Activated CD4-positive, alpha-beta T cell treated with anti-CD3 and anti-CD28 coated beads for 24 hours (primary cell): Measurements from ENCODE around the gene HOXA2.

Experiments
- DNase-seq, 2 donors: peaks; one replicate each; pipeline ENCODE4 v3.0.0-alpha.2; 2020; ENCODE audit warnings: low read depth in 2 of 2

HOXA2 gene

GRCh38 chr7:27102581-27103442 lies at the start of gene HOXA2:
TSS of gene HOXA2 (minus strand) at chr7:27102683. CDS start at chr7:27102500, 183 bp downstream.
- DNase-seq: no peak

DNA sequence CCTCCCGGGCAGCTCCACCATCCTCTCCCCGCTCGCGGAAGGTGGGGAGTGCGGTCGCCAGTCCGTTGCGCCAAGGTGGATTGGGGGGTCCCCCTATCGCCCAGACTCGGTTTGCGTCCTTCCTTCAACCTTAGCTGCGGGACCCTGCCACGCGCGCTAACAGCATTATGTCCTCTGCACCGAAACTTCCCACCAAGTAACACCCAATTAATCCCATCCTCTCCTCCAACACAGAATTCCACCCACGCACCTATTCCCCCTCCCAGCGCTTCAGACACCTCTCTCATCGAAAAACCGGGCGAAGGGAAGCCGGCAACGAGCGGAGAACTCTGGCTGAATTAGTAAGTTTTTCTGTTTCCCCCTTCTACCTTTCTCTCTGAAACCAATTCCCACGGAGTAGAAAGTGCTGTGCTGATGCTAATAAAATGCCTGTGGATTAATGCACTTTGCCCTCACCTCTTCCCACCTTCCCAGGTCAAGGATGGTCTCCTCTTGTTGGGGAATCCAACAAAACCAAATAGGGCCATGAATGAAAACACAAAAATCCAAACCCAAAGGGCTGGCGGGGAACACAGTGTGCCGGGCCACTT lies 49.0 kb upstream of the HOXA2 start:
- no peak for DNase-seq

DNA sequence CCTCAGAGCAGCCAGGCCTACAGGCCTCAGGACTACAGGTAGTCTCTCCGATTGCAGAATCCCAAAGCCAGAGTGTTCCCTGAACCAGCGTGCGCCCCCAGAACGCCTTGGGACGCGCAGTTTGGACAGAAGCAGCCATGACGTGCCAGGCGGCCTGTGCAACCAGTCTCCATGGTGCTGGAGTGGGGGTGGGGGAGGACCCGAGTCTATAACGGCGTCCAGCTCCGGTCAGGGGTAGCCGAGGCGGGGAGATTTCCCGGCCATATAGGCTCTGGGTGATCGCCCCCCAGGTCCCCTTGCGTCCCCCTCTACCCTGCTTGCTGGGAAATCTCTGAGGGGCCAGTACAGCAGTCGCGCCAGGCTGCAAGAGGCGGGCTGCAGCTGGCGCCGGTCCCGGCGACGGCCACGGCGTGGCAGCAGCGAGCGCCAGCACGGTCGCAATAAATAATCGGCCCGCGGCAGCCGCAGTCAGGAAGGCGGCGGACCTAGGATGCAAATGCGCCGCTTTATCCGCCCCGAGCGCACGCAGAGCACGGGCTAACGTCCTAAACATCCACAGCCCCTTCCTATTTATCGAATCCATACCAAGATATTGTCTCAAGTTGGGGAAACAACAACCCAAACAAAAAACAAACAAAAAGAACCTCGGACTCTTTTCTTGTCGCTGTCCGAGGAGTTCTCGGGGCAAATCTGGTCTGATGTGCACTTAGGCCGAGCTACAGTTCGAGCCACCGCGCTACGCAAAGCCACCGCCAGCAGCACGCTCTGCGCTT lies 48.3 kb upstream of the HOXA2 start:
- DNase-seq: peak; percentile 41 to 55

- no peak for DNase-seq
These were observed 47.5 kb upstream of the HOXA2 start for GRCh38 chr7:27149842-27150567.

GRCh38 chr7:27148756-27149641 lies 46.5 kb upstream of the HOXA2 start:
- DNase-seq: no peak

- no peak for DNase-seq
These were observed 45.7 kb upstream of the HOXA2 start for GRCh38 chr7:27148031-27148755.

DNA sequence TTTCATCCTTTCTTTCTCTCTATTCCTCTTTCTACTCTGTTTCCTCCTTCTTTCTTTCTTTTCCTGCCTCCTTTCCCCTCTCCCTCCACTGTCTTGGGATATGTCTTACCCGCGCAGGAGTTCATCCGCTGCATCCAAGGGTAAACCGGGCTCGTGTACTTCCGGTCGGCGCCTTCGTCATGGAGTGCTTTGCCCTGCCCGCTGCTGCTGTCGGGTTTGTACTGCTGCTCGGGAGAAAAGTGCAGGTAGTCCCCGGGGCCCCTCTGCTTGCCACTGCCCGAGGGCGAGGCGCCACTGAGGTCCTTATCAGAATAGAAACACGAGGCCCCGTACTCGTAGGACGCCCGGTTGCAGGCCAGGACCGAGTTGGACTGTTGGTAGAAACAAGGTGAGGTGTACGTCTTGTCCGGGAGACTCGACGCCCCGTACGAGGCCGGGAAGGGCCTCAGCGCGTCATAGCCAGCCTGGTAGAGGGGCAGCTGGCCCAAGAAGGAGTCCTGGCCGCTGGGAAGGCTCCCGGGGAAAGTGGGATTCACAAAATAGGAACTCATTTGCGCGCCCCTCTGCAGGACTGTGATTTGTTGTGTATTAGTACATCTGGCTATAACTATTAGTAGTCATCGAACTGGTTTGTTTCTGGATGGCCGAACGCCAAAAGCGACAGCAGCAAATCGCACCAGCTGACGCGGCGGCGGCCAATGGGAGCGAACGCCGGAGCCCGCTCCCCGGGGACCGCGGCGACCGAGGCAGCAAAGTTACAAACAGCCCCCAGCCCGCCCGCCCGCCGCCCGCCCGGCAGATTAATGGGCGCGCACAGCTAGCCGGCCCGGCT lies 44.9 kb upstream of the HOXA2 start, which contains the start of gene HOXA6:
Gene HOXA6 (minus strand): TSS at position 576 of the 832 bp plus-strand sequence. CDS start 25 bp downstream, at position 551.
- DNase-seq: no peak

DNA sequence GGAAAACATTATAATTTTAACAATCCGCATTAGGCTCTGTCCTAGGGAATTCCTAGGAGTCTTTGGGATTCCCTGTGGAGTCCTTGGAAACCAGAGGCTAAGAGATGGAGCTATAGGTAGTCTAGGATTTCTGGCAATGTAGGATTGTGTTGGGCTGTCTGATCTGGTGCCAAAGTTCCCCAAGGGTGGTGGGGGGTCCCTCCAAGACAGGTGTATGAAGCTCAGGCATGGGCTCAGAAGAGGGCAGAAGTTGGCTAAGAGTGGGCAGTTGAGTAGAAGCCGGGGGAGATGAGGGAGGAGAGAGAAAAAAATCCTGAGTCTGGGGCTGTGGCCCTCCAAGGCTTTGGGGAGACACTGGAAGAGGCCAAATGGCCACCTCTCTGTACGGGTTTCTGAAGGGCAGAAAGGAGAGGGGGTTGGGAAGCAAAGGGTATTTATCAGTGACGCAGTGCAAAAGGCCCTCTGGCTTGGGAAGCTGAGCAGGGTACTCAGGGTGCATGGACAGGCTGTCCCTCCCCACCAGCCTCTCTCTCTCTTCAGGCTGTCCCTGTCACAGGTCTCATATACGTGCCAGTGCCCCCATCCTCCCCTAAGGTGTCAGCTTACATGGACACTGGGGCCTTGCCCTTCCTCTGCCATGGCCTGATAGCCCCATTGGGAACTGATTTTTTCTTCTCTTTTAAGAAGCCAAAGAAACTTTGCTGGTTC lies 44.2 kb upstream of the HOXA2 start:
- DNase-seq: no peak

GRCh38 chr7:27145914-27146412 lies 43.5 kb upstream of the HOXA2 start:
- no peak for DNase-seq

DNA sequence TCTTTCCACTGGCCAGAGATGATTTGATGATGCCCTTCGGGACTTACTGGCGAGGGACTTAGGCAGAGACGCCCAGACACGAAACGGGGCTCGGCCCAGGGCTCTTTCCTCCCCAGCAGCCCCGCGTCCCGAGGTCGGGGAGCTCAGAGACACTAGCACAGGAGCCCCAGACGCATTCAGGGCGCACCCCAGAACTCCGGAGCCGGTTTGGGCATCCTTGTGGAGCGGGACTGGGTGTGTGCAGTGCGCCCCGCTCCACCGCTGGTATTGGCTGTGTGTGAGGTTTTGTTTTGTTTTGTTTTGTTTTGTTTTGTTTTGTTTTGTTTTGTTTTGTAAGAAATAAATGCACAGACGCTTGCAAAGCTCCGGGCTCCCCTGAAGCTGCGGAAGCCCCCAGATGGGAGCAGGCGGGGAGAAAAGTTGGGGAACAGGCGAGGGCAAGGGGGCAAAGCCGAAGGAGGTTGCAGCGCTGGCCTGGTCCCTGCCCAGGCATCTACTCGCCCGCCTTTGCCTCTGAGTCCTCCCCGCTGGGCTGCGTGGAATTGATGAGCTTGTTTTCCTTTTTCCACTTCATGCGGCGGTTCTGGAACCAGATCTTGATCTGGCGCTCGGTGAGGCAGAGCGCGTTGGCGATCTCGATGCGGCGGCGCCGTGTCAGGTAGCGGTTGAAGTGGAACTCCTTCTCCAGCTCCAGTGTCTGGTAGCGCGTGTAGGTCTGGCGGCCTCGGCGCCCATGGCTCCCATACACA lies 42.9 kb upstream of the HOXA2 start:
- no peak for DNase-seq

GRCh38 chr7:27144781-27145164 lies 42.3 kb upstream of the HOXA2 start:
- DNase-seq: no peak

- no peak for DNase-seq
These were observed 41.7 kb upstream of the HOXA2 start for GRCh38 chr7:27143950-27144780.

GRCh38 chr7:27143023-27143949 lies 40.8 kb upstream of the HOXA2 start, which contains the start of gene HOXA5:
TSS of gene HOXA5 (minus strand) at chr7:27143681. CDS start at chr7:27143607, 74 bp downstream.
- DNase-seq: no peak

DNA sequence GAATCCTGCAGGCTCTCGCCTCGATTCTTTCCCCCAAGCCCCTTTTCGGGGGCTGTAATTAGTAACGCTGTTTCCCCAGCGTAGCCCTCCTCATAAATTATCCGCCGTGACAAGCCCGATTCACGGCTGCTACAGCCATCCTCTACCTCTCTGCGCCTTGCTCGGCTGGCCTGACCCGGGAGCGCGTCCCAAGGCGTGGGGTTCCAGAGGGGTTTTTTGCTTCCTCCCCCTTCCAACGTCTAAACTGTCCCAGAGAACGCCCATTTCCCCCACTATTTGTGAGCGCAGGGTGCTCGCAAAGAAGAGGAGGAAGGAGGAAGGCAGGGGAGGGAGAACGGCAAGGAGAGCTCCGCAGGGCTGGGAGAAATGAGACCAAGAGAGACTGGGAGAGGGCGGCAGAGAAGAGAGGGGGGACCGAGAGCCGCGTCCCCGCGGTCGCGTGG lies 40.1 kb upstream of the HOXA2 start:
- no peak for DNase-seq

DNA sequence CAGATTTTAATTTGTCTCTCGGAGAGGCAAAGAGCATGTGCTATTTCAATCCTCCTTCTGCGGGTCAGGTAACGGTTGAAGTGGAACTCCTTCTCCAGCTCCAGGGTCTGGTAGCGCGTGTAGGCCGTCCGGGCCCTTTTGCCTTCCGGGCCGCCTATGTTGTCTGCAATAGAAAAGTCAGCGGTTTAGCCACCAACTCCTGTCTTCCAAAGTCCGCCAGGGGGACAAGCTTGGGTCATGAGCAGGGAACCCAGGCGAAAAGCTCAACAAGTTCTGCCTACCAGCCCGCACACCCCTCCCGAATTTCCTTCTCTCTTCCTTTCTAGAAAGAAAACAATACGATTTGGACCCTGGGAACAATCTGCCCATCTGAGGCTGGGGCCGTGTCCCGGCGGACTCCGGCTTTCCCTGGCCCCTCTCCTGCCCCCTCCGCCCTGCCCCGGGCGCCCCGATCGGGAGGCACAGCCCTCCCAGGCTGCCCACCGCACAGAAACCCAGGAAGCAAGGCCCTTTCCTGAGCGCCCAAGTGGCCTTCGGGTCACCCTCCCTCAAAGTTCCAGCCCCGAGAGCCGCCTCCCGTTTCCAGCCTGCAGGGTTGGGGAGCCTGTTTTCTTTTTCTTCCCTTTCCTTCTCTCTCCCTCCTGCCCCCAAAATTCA lies 39.6 kb upstream of the HOXA2 start:
- no peak for DNase-seq
